ENCODE results near the gene CATSPER3.

CATSPER3 gene

GRCh38 chr5:135059000-135059923 lies 91.6 kb downstream of the CATSPER3 start:
- TF ChIP-seq CTCF (IDR thresholded peaks at IDR 0.05; ENCODE audit: low read depth, low read length) = peak; percentile 27; the same call in 1 of the 2 replicates
- no peaks in the 10 kb centered on the region for H3K27me3 ChIP-seq
- peak; percentile 0 for DNase-seq
- H3K9me3 ChIP-seq = no peaks in the 10 kb centered on the region
- H3K4me3 ChIP-seq (ENCODE audit: low read depth, low read length) = no peak overlapping the region
- H3K36me3 ChIP-seq = no peaks in the 10 kb centered on the region
- H3K4me1 ChIP-seq = no peaks in the 10 kb centered on the region

- H3K4me1 ChIP-seq = no peaks in the 10 kb centered on the region
- H3K27me3 ChIP-seq = no peaks in the 10 kb centered on the region
- DNase-seq = peak; percentile 4
These were observed 92.3 kb downstream of the CATSPER3 start for GRCh38 chr5:135060021-135060420.

GRCh38 chr5:135061001-135061400 lies 93.3 kb downstream of the CATSPER3 start:
- Histone ChIP-seq H3K36me3 (no peaks in the 10 kb centered on the region), H3K4me1 (no peaks in the 10 kb centered on the region), H3K4me3 (ENCODE audit: low read depth, low read length) (no peak overlapping the region), H3K27me3 (no peaks in the 10 kb centered on the region), H3K9me3 (no peaks in the 10 kb centered on the region)
- no peak for TF ChIP-seq CTCF (IDR thresholded peaks at IDR 0.05; ENCODE audit: low read depth, low read length)
- no peak for DNase-seq

More at GRCh38 chr5:135060021-135060420, 92.3 kb downstream of the CATSPER3 start:
- Histone ChIP-seq H3K36me3 (no peaks in the 10 kb centered on the region), H3K9me3 (no peaks in the 10 kb centered on the region), H3K4me3 (ENCODE audit: low read depth, low read length) (no peak overlapping the region)
- no peak for TF ChIP-seq CTCF (IDR thresholded peaks at IDR 0.05; ENCODE audit: low read depth, low read length)
